Skin epidermis (tissue), 12 donors: ENCODE measurements around the gene WNT10A.
A peak's percentile ranks its signal among the peaks of the same experiment; 100 is the strongest.

ENCODE experiments used
- H3K27ac ChIP-seq, 21 experiments: fragments of 200-600 bp; sonication (generic) in 11 of 21; one replicate each; pipeline ENCODE4 v1.5.0; 2020; ENCODE audit warnings: mild to moderate bottlenecking in 3 of 21, inconsistent platforms in 2 of 21, moderate library complexity in 2 of 21
- H3K4me3 ChIP-seq, 7 experiments: fragments of 200-600 bp; sonication (generic) in 2 of 7; one replicate each; pipeline ENCODE4 v1.5.0; 2020; ENCODE audit warnings: inconsistent platforms in 2 of 7, mild to moderate bottlenecking in 2 of 7, moderate library complexity in 1 of 7

Gene WNT10A

GRCh38 chr2:218888341-218888740 lies 7.7 kb downstream of the WNT10A start:
- H3K4me3 ChIP-seq, result no peak overlapping the region
- no peak overlapping the region for H3K27ac ChIP-seq

DNA sequence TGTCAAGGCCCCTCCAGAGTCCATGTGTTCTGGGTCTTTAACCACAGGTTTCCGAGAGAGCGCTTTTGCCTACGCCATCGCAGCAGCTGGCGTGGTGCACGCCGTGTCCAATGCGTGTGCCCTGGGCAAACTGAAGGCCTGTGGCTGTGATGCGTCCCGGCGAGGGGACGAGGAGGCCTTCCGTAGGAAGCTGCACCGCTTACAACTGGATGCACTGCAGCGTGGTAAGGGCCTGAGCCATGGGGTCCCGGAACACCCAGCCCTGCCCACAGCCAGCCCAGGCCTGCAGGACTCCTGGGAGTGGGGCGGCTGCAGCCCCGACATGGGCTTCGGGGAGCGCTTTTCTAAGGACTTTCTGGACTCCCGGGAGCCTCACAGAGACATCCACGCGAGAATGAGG lies 9.3 kb downstream of the WNT10A start:
- no peak overlapping the region for H3K4me3 ChIP-seq

DNA sequence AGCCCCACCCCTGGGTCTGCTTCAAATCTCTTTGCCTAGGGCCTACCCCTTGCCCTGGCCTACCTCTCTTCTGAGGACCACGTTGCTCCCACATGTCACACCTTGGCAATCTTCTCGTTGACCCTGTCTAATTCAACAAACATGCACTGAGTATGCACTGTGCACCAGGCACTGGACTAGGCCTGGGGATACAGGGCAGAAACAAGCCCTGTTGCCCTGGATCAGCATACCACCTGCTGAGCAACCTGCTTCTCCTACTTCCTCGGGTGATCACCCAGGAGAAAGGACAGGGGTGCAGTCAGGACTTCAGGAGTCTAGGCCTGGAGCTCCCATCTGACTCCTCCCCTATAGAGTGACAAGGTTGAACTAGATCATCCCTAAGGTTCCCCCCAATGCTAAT lies 9.7 kb downstream of the WNT10A start:
- no peak overlapping the region for H3K27ac ChIP-seq
- no peak overlapping the region for H3K4me3 ChIP-seq

More for the DNA sequence above, 9.3 kb downstream of the WNT10A start:
- no peak overlapping the region for H3K27ac ChIP-seq

DNA sequence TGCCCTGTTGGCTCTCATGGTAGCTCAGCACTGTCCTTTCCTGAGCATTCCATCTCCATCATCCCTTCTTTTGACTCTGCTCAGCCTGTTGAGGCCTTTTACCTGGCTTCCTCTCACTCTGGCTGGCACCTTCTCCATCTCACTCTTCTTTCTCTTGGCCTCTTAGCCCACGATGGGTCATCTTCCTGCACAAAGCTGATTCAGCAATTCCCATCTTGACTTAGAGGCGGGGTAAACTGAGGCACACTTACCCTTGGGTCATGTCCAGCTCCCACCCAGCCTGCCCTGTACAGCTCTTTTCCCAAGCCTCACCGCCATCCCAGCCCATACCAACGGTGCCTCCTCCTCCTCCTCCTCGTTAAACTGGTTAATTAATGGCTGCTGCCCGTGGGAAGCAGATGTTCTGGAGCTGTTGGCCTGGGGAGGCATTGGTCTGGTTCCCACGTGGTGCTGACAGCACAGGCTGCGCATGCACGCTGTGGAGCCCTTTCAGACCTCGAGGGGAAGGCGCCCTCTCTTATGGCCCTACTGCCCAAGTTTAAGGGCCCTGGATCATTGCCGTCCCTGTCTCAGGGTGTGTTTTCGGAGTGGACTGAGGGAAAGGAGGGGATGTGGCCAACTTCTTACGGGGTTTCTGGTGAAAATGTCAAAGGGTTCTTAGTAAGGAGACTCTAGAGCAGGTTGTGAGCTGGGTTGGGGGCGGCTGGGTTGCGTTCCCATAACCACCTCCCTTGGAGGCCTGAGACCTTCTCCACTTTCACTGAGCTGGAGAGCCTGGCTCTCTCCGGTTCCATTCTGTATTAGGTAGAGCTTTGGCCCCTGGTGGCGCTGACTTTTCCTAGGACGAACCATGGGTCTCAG lies 10.9 kb downstream of the WNT10A start:
- peak overlapping the region in 8 of 21 experiments; percentile 74 to 93 (median 78) for H3K27ac ChIP-seq
- no peak overlapping the region for H3K4me3 ChIP-seq

DNA sequence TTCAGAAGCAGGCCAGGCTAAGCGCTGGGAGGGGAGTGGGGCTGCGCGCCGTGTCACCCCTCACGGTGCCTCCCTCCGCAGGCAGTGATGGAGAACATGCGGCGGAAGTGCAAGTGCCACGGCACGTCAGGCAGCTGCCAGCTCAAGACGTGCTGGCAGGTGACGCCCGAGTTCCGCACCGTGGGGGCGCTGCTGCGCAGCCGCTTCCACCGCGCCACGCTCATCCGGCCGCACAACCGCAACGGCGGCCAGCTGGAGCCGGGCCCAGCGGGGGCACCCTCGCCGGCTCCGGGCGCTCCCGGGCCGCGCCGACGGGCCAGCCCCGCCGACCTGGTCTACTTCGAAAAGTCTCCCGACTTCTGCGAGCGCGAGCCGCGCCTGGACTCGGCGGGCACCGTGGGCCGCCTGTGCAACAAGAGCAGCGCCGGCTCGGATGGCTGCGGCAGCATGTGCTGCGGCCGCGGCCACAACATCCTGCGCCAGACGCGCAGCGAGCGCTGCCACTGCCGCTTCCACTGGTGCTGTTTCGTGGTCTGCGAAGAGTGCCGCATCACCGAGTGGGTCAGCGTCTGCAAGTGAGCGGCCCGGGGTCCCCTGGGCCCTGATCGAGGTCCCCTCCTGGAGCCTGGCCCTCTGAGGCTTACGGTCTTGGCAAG lies 12.2 kb downstream of the WNT10A start:
- Histone ChIP-seq H3K4me3 (peak overlapping the region; percentile 11 to 45 (median 27)), H3K27ac (peak overlapping the region; percentile 2 to 93 (median 62))

DNA sequence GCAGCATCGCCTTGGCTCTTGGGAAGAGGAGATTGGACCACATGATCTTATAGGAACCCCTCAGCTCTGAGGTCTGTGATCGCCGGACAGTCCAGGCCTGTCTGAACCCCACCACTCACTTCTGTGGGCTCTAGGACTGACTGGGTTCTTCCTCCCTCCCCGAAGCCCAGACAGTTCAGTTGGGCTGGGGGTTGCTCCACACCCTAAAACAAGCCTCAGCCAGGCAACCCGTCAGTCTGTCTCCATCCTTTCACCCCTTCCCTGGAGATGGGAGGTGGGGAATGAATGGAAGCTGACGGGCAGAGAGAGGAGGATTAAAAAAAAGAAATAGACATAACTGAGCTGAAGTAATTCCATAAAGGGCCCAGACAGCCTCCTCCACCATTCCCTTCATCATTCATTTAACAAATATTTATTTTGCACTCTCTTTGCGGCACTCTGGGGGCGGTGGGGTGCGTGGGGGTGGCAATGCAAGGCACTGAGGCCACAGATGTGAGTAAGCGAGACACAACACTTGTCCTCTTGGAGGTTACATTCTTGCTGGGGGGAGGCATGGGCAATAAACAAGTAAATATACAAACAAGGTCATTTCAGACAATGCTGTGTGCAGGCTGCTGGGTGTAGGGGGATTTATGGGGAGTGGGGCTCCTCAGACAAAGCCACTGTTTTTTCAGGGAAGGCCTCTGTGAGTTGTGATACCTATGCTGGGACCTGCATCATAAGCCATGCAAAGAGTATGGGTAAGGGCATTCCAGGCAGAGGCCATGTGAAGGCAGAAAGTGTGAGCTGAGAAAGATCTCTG lies 12.9 kb downstream of the WNT10A start:
- peak overlapping the region; percentile 11 to 45 (median 27) for H3K4me3 ChIP-seq
- H3K27ac ChIP-seq, result peak overlapping the region in 20 of 21 experiments; percentile 2 to 93 (median 64)

DNA sequence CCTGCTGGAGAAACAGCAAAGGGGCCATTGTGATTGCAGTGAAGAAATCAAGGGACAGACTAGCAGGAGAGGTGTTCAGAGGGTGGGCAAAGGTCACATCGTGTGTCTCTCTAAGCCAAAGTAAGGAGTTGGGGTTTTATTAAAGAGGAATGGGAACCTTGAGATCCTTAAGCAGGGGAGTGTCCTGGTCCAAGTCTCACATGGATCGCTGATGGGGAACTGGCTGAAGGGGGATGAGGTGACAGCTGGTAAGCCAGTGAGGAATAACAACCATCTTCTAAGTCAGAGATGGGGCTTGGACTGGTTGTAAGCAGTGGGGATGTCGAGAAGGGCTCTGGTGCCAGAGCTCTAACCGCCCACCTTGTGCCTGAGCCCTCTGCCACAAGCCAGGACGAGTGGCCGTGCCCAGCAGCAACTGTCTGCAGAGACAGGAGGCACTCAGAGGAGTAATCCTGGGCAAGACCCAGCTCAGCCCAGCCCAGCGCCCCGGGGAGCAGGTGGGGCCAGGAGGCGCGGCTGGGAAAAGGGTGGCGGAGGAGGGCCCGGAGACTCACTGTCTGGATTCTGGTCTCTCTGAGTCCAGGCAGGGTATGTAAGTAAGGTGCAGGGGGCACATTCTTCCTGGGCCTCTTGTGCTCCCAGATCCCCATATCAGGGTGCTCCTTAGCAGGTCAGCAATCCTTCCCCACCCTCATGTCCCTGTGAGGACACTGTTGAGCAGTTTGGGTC lies 13.7 kb downstream of the WNT10A start:
- H3K27ac ChIP-seq, result peak overlapping the region in 16 of 21 experiments; percentile 10 to 93 (median 74)
- H3K4me3 ChIP-seq, result no peak overlapping the region

DNA sequence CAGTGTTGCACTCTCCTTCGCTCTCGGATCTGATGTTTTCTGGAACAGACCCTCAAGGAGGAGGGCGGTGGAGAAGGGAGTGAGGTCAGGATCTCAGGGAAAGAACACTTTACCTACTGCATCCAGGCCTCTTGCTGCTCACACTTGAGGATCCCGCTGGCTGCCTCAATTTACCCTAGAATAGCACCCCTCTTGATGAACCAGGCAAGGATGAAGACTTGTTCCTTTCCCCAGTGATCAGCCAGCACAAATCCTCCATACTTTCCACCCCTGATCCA lies 14.2 kb downstream of the WNT10A start:
- Histone ChIP-seq H3K4me3 (no peak overlapping the region), H3K27ac (peak overlapping the region in 17 of 21 experiments; percentile 10 to 93 (median 72))

DNA sequence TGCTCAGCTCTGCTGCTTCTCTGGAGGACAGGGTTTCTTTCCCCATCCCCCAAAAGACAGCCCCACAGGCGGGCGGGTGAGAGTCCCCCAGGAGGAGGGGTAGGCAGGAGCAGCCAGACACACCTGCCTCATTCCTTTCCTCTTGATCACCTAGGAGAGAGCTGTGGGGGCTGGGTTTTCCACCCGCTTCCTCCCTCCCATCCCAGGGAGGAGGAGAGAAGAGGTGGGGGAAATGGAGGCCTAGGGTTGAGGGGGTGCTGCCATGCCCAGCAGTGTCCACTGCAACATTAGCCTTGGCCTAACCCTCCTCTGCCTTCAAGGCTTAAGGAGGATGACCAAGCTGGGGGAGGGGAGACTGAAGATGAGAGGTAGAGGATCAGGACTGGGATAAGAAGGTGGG lies 14.7 kb downstream of the WNT10A start:
- H3K4me3 ChIP-seq, result no peak overlapping the region
- peak overlapping the region in 15 of 21 experiments; percentile 14 to 93 (median 73) for H3K27ac ChIP-seq

GRCh38 chr2:218895759-218896500 lies 15.3 kb downstream of the WNT10A start:
- peak overlapping the region in 16 of 21 experiments; percentile 1 to 93 (median 72) for H3K27ac ChIP-seq
- no peak overlapping the region for H3K4me3 ChIP-seq

- Histone ChIP-seq H3K27ac (peak overlapping the region in 19 of 21 experiments; percentile 6 to 93 (median 65)), H3K4me3 (peak overlapping the region in 6 of 7 experiments; percentile 0 to 28 (median 16))
Measured at GRCh38 chr2:218896501-218897393, 16.1 kb downstream of the WNT10A start.

- peak overlapping the region in 6 of 7 experiments; percentile 0 to 28 (median 16) for H3K4me3 ChIP-seq
- H3K27ac ChIP-seq, result peak overlapping the region in 17 of 21 experiments; percentile 25 to 93 (median 72)
Measured at GRCh38 chr2:218897394-218898108, 16.9 kb downstream of the WNT10A start.

DNA sequence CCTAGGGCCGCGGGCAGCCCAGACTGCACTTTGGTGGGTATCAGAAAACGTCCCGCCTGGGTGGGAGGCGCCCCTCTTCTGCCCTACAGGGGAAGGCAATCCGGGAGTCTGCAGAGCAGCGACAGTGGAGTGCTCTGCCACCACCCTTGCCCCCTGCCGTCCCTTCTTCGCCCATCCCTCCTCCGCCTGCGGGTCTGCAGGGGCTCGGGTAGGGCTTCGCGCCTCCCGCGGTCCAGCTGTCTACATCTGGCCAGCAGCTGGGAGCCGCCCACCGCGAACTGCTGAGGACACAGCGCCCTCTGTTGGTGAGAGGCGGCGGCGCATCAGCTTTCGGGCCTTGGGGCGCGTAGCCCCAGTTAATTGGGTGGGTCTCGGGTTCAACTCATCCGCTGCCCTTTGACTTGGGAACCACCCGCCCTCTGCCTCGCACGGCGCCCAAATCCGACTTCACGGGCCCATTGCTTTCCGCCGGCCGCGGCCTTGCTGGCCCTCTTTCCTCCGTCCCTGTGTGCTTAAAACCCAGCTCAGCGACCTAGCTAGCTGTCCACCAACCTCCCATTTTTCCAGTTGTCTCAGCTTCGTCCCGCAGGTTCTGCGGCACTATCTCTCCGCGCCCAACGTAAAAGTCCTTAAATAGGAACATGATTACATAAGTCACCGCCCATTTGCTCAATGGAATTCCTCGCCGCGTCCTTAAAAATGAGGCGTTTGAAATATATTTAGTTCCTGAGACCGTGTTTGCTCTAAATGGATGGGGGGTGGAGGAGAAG lies 17.6 kb downstream of the WNT10A start:
- H3K27ac ChIP-seq, result peak overlapping the region in 7 of 21 experiments; percentile 60 to 93 (median 78)
- H3K4me3 ChIP-seq, result peak overlapping the region in 1 of 7 experiments; percentile 13

- Histone ChIP-seq H3K4me3 (no peak overlapping the region), H3K27ac (no peak overlapping the region)
Measured at GRCh38 chr2:218899147-218899546, 18.5 kb downstream of the WNT10A start.

- H3K27ac ChIP-seq, result no peak overlapping the region
Measured at GRCh38 chr2:218902427-218902826, 21.8 kb downstream of the WNT10A start.

DNA sequence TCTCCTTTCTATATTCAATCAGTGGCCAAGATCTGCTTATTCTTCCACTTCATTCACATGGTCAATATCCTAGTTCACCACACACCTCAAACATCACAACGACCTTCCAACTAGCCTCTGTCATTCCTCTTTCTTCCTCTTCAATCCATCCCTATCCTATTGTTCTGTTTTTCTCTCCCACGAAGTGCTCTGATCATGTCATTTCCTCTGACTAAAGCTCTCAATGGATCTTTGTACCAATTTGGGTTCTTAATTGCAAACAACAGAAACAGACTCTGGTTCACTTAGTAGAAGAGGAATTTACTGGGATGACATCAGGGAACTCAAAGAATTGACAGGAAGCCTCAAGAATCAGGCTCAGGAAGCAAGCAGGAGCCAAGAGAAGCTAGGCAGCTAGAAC lies 23.5 kb downstream of the WNT10A start:
- Histone ChIP-seq H3K4me3 (no peak overlapping the region), H3K27ac (no peak overlapping the region)

More at GRCh38 chr2:218902427-218902826, 21.8 kb downstream of the WNT10A start:
- H3K4me3 ChIP-seq, result no peak overlapping the region
